ENCODE data around the gene PLPPR5. TPM values are rescaled to one million over a fixed set of nuclear protein-coding genes. Genes with fewer than 3 reads are reported as not detected.

PLPPR5 gene
- total RNA-seq, 4 donors from 2014 or later, result not detected

DNA sequence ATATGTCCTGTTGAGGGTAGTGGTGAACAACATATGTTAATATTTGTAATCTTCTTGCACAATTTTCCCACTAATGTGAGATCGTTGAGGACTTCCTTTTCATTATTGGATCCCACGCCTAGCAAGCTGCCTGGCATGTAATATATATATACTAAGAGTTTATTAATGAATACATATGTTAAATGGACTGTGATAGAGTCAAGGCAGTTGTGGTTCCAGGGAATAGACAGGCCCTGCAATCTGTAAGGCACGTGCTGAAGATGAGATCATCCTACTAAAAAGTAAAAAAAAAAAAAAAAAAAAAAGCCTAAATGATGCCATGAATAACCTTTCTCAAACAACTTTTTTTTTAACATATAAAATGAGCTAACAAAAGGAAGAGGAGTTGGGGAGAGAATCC is 28.9 kb downstream of the PLPPR5 start:
- Histone ChIP-seq H3K4me3 (no peak overlapping the region), H3K9me3 (no peaks in the 10 kb centered on the region), H3K4me1 (no peaks in the 10 kb centered on the region), H3K36me3 (no peaks in the 10 kb centered on the region), H3K27me3 (no peaks in the 10 kb centered on the region), H3K27ac (no peak overlapping the region)
- intact Hi-C loops (cut with DNase I; ENCODE audit: low total_unique reads), result no loop called here
- in situ Hi-C loops (cut with MboI; ENCODE audit: low sequenced_read_pairs in 4 of 4), result no loop called here
- DNase-seq (no peak), ATAC-seq (no peak)
- no peak for TF ChIP-seq CTCF (IDR thresholded peaks at IDR 0.05 in 4 of 5, conservative IDR thresholded peaks at IDR 0.05 in 1 of 5)
- no peak for TF ChIP-seq POLR2A (IDR thresholded peaks at IDR 0.05)

DNA sequence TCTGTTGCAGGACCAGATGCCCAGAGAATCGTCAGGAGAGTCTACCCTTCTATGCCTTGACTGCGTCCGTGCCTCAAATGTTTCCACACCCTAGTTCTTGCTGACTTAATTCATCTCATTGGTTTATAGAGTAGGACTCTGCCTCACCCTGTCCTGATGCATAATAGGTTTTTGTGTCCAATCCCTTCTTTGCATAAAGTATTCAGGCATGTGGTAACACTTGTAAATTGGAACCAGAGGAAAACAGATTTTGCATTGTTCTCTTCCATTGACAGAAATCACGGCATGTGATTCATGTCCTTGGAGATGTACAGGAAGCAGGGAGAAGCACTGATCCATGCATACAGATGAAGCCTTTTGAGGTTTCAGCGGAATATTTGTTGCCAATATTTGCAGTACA is 29.5 kb downstream of the PLPPR5 start:
- Histone ChIP-seq H3K27ac (no peak overlapping the region), H3K4me3 (no peak overlapping the region), H3K27me3 (no peaks in the 10 kb centered on the region), H3K9me3 (no peaks in the 10 kb centered on the region), H3K4me1 (no peaks in the 10 kb centered on the region), H3K36me3 (no peaks in the 10 kb centered on the region)
- DNase-seq (no peak), ATAC-seq (no peak)
- intact Hi-C loops (cut with DNase I; ENCODE audit: low total_unique reads) (no loop called here), in situ Hi-C loops (cut with MboI; ENCODE audit: low sequenced_read_pairs in 4 of 4) (no loop called here)
- no peak for TF ChIP-seq CTCF (IDR thresholded peaks at IDR 0.05 in 4 of 5, conservative IDR thresholded peaks at IDR 0.05 in 1 of 5)
- no peak for TF ChIP-seq POLR2A (IDR thresholded peaks at IDR 0.05)

- Histone ChIP-seq H3K9me3 (no peaks in the 10 kb centered on the region), H3K4me3 (no peak overlapping the region), H3K36me3 (no peaks in the 10 kb centered on the region), H3K27me3 (no peaks in the 10 kb centered on the region), H3K27ac (no peak overlapping the region), H3K4me1 (no peaks in the 10 kb centered on the region)
- DNase-seq (no peak), ATAC-seq (no peak)
- intact Hi-C loops (cut with DNase I; ENCODE audit: low total_unique reads), result no loop called here
- in situ Hi-C loops (cut with MboI; ENCODE audit: low sequenced_read_pairs in 4 of 4), result no loop called here
- TF ChIP-seq POLR2A (IDR thresholded peaks at IDR 0.05) (no peak), CTCF (IDR thresholded peaks at IDR 0.05 in 4 of 5, conservative IDR thresholded peaks at IDR 0.05 in 1 of 5) (no peak)
Observed at GRCh38 chr1:98969798-98970490, 34.7 kb downstream of the PLPPR5 start.

DNA sequence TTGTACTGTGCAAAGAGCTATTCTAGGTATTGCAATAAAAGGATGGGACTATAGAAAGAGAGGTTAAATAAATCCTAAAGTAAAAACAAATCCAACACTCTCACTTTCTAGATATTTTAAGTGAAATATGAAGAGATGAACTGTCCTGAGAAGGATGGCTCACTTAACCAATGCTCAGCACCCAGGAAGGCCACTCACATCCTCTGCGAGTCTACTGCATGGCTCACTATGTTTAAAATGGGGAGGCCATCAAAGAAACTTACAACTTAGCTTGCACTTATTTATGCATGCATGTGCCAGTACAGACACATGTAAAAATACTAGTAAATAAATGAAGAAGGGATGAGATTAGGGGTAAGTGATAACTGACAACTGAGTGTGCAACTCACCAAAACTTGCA is 37.5 kb downstream of the PLPPR5 start:
- DNase-seq (no peak), ATAC-seq (no peak)
- H3K27ac ChIP-seq, result no peak overlapping the region
- intact Hi-C loops (cut with DNase I; ENCODE audit: low total_unique reads), result no loop called here
- H3K4me1 ChIP-seq, result no peaks in the 10 kb centered on the region
- no peaks in the 10 kb centered on the region for H3K36me3 ChIP-seq
- no peaks in the 10 kb centered on the region for H3K27me3 ChIP-seq
- TF ChIP-seq CTCF (IDR thresholded peaks at IDR 0.05 in 4 of 5, conservative IDR thresholded peaks at IDR 0.05 in 1 of 5) (no peak), POLR2A (IDR thresholded peaks at IDR 0.05) (no peak)
- H3K9me3 ChIP-seq, result no peaks in the 10 kb centered on the region
- in situ Hi-C loops (cut with MboI; ENCODE audit: low sequenced_read_pairs in 4 of 4), result no loop called here
- H3K4me3 ChIP-seq, result no peak overlapping the region

- TF ChIP-seq POLR2A (IDR thresholded peaks at IDR 0.05) (no peak), CTCF (IDR thresholded peaks at IDR 0.05 in 4 of 5, conservative IDR thresholded peaks at IDR 0.05 in 1 of 5) (no peak)
- ATAC-seq, result no peak
- in situ Hi-C loops (cut with MboI; ENCODE audit: low sequenced_read_pairs in 4 of 4) (no loop called here), intact Hi-C loops (cut with DNase I; ENCODE audit: low total_unique reads) (no loop called here)
- DNase-seq, result no peak
- no peak overlapping the region for H3K27ac ChIP-seq
- H3K27me3 ChIP-seq, result no peaks in the 10 kb centered on the region
- H3K4me1 ChIP-seq, result no peaks in the 10 kb centered on the region
- H3K36me3 ChIP-seq, result no peaks in the 10 kb centered on the region
- H3K9me3 ChIP-seq, result no peaks in the 10 kb centered on the region
- no peak overlapping the region for H3K4me3 ChIP-seq
Observed at GRCh38 chr1:98965394-98965793, 39.3 kb downstream of the PLPPR5 start.
